SK-N-MC (cell line): ENCODE results near the gene SLC19A3.
"Not testable (repeated sequence)": the region's sequence is repeated elsewhere in the genome, so short reads cannot be mapped to it uniquely, and the experiment has no call there.

ENCODE experiments used
- DNase-seq: peaks from one replicate; pipeline ENCODE4 v3.0.0-alpha.2; 2011; ENCODE audit warnings: low read depth, low spot score
- H3K27ac ChIP-seq: fragments of 200-600 bp; sonication (generic); 2 replicates; pipeline ENCODE4 v1.5.1; 2016; ENCODE audit warnings: mixed run types
- H3K36me3 ChIP-seq: fragments of 200-600 bp; sonication (generic); 2 replicates; pipeline ENCODE4 v1.6.1; 2017; ENCODE audit warnings: antibody characterized with exemption, low read length, mixed read lengths; ENCODE audit not compliant: insufficient read depth
- H3K4me3 ChIP-seq: fragments of 200-600 bp; sonication (generic); 2 replicates; pipeline ENCODE4 v1.5.1; 2016
- H3K9ac ChIP-seq: fragments of 200-600 bp; sonication (generic); 2 replicates; pipeline ENCODE4 v1.8.0; 2017; ENCODE audit warnings: mixed run types, mixed read lengths; ENCODE audit not compliant: insufficient read length
- H3K9me3 ChIP-seq: fragments of 200-600 bp; sonication (generic); 2 replicates; pipeline ENCODE4 v1.6.1; 2017; ENCODE audit warnings: low read depth, mild to moderate bottlenecking, antibody characterized with exemption, low read length, moderate library complexity, mixed read lengths
- EZH2 ChIP-seq: fragments of 200-600 bp; sonication (generic); IDR thresholded peaks from one replicate; pipeline ENCODE4 v1.6.1; 2017; ENCODE audit warnings: antibody characterized with exemption
- FOXP2 ChIP-seq: optimal IDR thresholded peaks from 2 replicates; pipeline ENCODE3; 2011; ENCODE audit warnings: mild to moderate bottlenecking, moderate library complexity; ENCODE audit not compliant: insufficient read depth; ENCODE audit errors: extremely low read length, control extremely low read depth
- POLR2AphosphoS5 ChIP-seq: IDR thresholded peaks from 2 replicates; pipeline ENCODE4 v1.6.1; 2012; ENCODE audit warnings: mild to moderate bottlenecking, low read depth, low read length, borderline replicate concordance

SLC19A3 gene

GRCh38 chr2:227671170-227671905, 46.5 kb downstream of the SLC19A3 start:
- Histone ChIP-seq H3K36me3 (no peaks in the 10 kb centered on the region), H3K9ac (no peak overlapping the region), H3K27ac (no peak overlapping the region), H3K4me3 (no peak overlapping the region), H3K9me3 (no peaks in the 10 kb centered on the region)
- DNase-seq: no peak
- TF ChIP-seq POLR2AphosphoS5: no peak
- no peak for TF ChIP-seq EZH2
- TF ChIP-seq FOXP2: no peak

GRCh38 chr2:227666631-227667170, 51.1 kb downstream of the SLC19A3 start, which contains the start of gene SCYGR5:
Gene SCYGR5 (plus strand): TSS chr2:227666804. CDS start chr2:227666804, 0 bp downstream.
- H3K27ac ChIP-seq, H3K9ac ChIP-seq, H3K4me3 ChIP-seq, DNase-seq, H3K9me3 ChIP-seq, H3K36me3 ChIP-seq: not testable (repeated sequence)

DNA sequence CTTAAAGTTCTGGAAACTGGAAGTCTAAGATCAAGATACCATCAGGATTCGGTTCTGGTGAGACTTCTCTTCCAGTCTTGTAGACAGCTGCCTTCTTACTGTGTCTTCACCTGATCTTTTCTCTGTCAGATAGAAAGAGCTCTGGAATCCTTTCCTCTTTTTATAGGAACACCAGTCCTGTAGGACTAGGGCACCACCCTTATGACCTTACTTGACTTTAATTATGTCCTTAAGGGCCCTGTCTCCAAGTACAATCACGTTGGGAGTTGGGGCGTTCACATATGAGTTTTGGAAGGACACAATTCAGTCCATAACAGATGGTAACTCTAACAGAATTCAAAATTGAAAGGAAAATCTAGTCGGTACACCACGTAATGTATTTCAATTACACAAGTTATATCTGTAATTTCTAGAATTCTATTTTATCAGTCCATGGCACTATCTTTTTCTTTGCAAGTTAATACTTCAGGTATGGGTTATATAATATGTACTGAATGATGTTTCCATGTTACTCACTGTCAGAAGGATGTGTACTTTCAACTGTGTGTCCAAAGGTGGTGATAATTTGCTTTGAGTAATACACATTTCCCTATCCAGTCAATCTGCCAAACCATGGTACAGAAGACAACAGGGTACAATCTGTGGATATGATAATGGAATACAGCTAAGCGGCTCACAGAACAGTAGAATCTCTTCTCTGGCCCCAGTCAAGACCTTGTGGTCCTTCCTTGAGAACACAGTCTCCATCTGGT, 52.5 kb downstream of the SLC19A3 start:
- Histone ChIP-seq H3K27ac (no peak overlapping the region), H3K9ac (no peak overlapping the region), H3K9me3 (no peaks in the 10 kb centered on the region), H3K4me3 (no peak overlapping the region), H3K36me3 (no peaks in the 10 kb centered on the region)
- TF ChIP-seq EZH2 (no peak), POLR2AphosphoS5 (no peak), FOXP2 (no peak)
- DNase-seq: no peak

DNA sequence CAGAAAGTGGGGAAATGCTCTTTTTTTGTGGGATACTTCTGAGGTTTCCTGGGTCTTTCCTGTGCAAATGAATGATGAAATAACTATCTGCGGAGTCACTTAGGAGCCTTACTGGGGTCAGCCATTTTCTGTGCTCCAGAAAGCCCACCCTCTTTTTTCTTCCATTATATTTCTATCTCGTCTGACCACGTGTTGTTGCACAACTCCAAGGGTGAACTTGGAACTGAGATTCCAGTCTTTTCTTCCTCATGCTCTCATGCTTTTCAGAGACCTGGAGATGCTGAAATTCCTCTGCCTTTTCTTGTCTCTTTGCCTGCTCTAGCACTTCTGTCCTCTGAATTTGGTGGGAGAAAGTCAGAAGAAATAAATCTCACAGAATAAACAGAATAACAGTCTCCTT, 56.0 kb downstream of the SLC19A3 start:
- Histone ChIP-seq H3K27ac (no peak overlapping the region), H3K9me3 (no peaks in the 10 kb centered on the region)
- TF ChIP-seq EZH2 (no peak), FOXP2 (no peak), POLR2AphosphoS5 (no peak)

GRCh38 chr2:227661025-227661649, 56.7 kb downstream of the SLC19A3 start:
- TF ChIP-seq FOXP2 (no peak), POLR2AphosphoS5 (no peak), EZH2 (no peak)
- no peaks in the 10 kb centered on the region for H3K9me3 ChIP-seq
- no peaks in the 10 kb centered on the region for H3K36me3 ChIP-seq
- H3K9ac ChIP-seq: no peak overlapping the region
- no peak overlapping the region for H3K4me3 ChIP-seq
- no peak for DNase-seq
- H3K27ac ChIP-seq: no peak overlapping the region

More for the DNA sequence above, 56.0 kb downstream of the SLC19A3 start:
- Histone ChIP-seq H3K9ac (no peak overlapping the region), H3K4me3 (no peak overlapping the region), H3K36me3 (no peaks in the 10 kb centered on the region)
- DNase-seq: no peak

DNA sequence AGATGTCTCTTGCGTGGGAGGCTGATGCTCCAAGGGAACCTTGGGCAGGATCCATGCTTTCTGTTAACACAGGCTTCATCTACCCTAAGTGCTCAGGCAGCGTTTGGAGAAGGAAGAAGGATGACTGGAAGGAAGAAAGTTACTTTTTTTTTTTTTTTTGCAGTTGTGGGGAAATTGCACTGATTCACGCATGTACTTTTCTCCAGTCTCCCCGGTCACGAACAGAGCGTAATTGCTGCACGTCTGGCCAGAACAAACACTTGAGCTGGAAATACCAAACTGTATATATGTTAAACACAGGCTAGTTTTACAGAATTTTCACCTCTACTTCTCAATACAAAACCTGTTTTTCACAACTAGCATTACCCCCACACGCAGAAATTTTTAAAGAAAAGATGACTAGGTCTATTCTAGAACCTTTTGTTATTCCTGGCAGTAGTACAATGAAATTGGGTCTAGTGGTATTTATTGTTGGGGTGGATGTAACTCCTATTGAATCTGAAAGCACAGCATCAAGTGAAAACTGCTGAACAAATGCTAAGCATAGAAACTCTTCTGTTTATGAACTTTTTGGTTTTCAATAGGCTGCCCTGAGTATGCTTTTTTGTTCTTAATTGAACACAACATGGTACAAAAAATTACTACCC, 60.5 kb downstream of the SLC19A3 start:
- Histone ChIP-seq H3K9ac (no peak overlapping the region), H3K9me3 (no peaks in the 10 kb centered on the region), H3K4me3 (no peak overlapping the region), H3K27ac (no peak overlapping the region), H3K36me3 (no peaks in the 10 kb centered on the region)
- DNase-seq: no peak
- TF ChIP-seq FOXP2: no peak
- TF ChIP-seq POLR2AphosphoS5: no peak
- no peak for TF ChIP-seq EZH2

DNA sequence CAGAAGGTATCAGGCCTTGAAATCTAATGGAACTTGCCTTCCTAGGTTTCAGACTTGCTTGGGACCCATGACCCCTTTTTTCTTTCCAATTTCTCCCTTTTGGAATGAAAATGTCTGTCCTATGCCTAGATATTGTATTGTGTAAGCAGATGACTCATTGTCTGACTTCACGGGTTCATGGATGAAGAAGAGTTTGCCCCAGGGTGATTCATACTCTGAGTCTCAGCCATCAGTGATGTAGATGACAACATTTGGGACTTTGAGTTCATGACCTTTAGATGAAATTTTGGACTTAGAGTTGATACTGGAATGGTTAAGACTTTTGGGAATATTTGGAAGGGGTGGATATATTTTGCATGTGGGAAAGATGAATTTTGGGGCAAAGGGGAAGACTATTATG, 62.4 kb downstream of the SLC19A3 start:
- no peak for TF ChIP-seq EZH2
- TF ChIP-seq POLR2AphosphoS5: no peak
- no peak for TF ChIP-seq FOXP2
- no peak for DNase-seq
- H3K27ac ChIP-seq: no peak overlapping the region

DNA sequence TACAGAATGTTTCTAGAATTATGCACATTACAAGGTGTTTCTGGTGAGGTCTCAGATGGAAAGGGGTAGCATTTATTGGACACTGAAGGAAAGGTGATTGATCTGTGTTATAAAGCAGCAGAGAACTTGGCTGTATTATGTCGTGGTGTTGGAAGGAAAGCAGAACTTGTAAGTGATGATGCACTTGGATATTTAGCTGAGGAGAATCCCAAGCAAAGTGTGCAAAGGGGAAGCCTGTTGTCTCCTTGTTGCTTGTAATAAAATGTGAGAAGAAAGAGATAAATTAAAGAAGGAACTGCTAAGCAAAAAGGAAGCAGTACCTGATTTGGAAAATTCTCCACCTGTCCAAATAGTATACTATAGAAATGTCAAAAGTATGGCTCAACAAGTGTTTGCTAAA, 63.4 kb downstream of the SLC19A3 start:
- no peak overlapping the region for H3K9ac ChIP-seq
- TF ChIP-seq FOXP2 (no peak), POLR2AphosphoS5 (no peak), EZH2 (no peak)
- DNase-seq: no peak
- H3K9me3 ChIP-seq: no peaks in the 10 kb centered on the region
- H3K36me3 ChIP-seq: no peaks in the 10 kb centered on the region
- H3K27ac ChIP-seq: no peak overlapping the region
- no peak overlapping the region for H3K4me3 ChIP-seq

More for the DNA sequence above, 62.4 kb downstream of the SLC19A3 start:
- no peaks in the 10 kb centered on the region for H3K9me3 ChIP-seq
- no peak overlapping the region for H3K9ac ChIP-seq
- H3K36me3 ChIP-seq: no peaks in the 10 kb centered on the region
- no peak overlapping the region for H3K4me3 ChIP-seq
